Measurements from ENCODE around the gene PRM2.

- TF ChIP-seq ZFX (IDR thresholded peaks at IDR 0.05; ENCODE audit: borderline replicate concordance), result no peak
- TF ChIP-seq CTCF (IDR thresholded peaks at IDR 0.05), result no peak
Measured at GRCh38 chr16:11320170-11320569, 43.9 kb upstream of the PRM2 start.

All from 22Rv1 (cell line).